HG03039 (cell line): ENCODE results near the gene SLC15A5.

Experiments used
- ATAC-seq: cut with Tn5 transposase; IDR thresholded peaks from one replicate; pipeline ENCODE4 v1.9.1; 2021; ENCODE audit warnings: mild to moderate bottlenecking, moderate library complexity; ENCODE audit not compliant: unreplicated experiment

The SLC15A5 gene, protein sequence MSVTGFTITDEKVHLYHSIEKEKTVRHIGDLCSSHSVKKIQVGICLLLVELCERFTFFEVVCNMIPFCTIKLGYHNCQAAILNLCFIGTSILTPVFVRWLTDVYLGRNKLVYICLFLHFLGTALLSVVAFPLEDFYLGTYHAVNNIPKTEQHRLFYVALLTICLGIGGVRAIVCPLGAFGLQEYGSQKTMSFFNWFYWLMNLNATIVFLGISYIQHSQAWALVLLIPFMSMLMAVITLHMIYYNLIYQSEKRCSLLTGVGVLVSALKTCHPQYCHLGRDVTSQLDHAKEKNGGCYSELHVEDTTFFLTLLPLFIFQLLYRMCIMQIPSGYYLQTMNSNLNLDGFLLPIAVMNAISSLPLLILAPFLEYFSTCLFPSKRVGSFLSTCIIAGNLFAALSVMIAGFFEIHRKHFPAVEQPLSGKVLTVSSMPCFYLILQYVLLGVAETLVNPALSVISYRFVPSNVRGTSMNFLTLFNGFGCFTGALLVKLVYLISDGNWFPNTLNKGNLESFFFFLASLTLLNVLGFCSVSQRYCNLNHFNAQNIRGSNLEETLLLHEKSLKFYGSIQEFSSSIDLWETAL

DNA sequence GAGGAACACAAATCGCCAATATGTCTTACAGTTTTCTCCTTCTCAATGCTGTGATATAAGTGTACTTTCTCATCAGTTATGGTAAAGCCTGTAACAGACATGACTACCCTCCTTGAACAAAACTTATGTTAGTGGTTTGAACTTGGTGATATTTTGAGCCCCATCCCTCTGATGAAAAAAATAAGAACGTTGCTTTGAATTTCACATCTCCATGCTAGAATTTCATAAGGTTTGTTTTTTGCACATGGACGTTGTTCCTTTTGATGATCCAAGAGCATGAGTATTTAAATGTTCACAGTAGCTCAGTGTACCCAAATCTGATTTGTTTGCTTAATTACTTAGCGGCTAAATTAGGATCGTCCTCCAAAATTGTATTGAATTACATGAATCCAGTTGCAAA, at the start of gene SLC15A5:
TSS of gene SLC15A5 (minus strand) at position 101 of the 400 bp plus-strand sequence. CDS start at position 101, 0 bp downstream.
- no peak for ATAC-seq

DNA sequence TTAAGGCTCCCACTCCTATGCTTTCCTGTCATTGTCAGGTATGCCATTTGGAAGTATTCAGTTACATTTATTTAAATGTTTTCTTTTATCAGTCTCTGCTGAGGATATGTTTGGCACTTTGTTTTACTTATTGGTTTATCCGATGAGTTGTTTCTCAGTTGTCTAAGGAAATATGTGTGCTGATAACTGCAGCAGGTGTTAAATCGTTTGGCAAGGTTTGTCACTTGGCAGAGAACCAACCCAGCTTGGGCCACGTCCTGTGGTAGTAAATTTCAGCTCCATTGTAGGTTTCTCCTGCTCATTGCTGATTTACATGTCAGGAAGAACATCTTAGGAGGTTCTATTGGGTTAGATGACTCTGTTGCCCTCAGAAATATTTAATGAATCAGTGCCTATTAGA, 47.9 kb upstream of the SLC15A5 start:
- ATAC-seq, result no peak

DNA sequence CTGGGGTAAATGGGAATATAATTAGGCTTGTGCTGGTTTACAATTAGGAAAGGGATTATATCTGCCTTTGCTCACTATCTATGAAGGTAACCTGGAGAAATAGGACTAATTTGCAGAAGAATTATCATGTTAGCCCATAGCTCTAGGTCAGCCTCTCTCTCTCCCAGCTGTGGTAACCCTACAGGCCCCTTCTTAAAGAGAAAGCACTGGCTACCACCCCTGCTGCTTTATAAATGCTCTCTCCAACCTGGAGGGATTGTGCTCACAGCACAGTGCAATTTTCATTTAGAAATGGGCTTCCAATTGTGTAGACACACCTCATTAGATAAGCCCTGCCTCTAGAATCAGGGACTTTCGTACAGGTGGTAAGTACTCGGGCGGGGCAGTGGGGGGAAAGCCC, 47.3 kb upstream of the SLC15A5 start:
- no peak for ATAC-seq

DNA sequence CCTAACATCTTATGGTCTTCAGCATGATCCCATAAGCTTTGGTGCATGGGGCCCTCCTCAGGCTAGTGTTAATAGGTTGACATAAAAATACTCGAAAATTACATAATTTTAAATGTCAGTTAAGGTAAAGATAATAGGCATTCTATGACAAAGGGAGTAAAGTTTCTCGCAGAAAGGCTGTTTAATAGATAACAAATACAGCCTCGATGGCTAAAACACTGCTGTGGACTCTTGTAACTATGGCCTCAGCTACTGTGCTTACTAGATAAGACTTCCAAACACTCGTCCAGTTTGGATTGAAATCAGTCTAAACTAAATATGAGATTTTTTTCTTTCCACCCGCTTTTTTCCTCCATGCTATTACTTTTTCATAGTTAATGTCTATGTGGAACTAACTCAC, 46.8 kb upstream of the SLC15A5 start:
- ATAC-seq, result no peak

DNA sequence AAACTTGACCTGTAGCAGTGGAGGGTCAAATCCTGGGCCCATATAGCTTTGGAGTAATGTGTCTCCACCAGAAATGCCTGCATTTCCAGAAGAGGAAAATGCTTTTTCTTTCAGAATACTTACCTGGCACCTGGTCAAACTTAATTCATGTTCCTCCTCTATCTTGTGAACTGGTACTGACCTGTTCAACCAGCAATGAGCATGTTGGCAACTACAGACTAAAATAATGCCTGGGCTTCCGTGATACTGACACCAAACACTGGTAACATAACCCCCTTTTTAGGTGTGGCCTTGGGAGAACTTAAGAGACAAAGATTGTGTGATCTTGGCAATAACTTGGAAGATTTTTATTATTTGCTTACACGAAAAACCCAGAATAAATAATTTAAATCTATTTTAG, 46.2 kb upstream of the SLC15A5 start:
- no peak for ATAC-seq

DNA sequence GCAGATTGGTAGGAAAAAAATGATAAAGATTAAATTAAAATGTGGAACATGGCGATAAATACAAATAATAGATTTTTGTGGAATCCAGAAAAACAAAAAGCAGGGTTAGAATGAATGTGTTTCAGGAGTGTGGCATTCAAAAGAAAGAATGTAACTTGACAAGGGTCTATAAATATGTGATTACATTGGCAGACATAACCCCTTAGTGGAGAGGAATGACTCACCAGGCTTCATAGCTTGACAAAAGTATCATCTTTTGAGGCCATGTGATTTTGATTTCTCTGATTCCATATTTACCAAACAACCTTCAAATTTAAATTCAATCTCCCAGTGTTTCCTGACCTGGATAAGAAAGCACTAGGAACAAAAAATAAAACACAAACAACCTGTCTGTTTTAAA, 45.5 kb upstream of the SLC15A5 start:
- ATAC-seq, result no peak

DNA sequence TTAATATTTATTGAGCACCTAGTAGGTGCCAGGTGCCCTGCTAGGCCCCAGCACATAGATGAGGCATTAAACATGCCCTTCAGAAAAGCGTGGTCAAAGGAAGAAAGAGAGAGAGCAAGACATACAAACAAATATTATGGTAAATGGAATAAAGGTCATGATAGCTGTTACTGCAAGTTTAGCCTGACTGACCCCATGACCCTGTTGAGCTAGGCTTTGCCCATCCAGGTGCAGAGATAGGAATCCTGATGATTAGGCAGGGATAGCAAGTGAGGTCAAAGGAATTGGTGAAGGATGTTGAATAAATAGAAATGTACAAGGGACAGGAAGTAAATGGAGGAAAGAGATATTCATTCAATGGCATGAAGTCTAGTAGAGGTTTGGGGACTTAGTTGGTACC, 33.4 kb upstream of the SLC15A5 start:
- ATAC-seq, result no peak

DNA sequence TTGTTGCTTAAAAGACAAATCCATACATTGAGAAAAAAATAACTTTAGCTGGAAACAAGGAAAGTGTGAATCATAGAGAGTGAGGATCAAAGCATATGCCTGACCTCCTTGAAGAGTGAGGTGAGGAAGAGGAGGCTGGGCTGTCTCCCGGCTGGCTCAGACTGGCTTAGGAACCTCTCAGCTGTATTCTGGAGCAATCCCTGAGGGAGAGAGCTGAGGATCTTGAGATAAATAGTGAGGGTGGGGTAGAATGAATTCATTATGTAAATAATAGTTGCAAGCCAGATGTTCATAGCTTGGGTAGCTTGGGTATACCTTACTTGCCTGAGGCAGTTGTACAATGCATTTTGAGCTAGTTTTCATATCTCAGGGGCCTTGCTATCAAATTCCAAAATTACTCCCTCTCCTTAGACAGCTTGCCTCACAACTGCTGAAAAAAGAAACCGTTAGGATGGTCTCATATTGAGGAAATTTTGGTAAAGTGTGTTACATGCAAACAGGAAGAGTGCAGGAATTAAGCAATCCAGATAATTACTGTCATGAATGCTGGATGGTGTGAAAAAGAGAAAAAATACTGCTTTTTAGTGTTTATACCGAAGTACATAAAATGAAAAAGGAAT, 30.5 kb upstream of the SLC15A5 start:
- no peak for ATAC-seq

DNA sequence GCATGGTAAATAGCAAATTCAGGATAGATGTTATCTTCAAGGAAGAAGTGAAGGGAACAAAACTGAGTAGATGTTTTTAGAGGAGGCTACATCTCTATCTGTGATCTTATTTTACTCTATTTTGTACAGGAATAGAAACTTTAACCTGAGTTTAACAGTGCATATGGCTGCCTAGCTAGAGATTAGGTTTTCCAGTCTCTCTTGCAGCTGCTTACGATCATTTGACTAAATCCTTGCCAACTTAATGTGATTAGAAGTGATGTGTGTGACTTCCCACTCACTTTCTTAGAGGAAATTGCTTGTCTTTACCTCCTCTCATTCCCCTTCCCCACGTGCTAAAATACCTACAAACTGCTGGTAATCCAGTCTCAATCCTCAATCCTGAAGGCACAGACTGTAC, 26.5 kb upstream of the SLC15A5 start:
- ATAC-seq, result no peak

DNA sequence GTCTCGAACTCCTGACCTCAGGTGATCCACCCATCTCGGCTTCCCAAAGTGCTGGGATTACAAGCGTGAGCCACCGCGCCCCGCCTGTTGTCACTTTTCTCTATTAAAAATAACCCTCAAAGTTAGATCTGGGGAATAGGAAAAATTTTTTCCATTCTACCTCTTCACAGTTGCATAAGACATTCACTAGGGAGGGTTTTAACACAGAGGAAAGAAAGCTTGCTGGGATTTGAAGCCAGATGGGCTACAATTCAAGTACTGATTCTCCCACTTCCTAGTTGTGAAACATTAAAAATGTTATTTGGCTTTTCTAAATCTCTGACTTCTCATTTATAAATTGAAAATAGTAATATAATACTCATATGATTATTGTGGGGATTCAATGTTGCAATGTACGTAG, 23.3 kb upstream of the SLC15A5 start:
- no peak for ATAC-seq

DNA sequence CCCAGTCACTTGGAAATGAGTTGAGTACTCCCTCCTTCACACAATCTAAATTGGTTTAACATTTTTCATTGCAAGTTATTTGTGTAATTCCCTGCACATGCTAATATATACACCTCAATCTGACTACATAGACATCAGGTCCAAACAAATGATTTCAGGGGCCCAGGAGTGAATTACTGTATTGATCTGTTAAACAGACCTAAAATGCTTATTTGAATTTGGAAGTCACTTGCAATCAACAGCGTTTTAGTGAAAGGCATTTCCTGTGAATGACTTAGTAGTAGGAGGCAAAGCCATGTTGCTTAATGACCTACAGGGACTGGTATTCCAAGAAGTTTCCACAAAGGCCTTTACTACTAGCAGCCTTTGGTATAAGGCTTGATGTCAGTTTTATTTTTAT, 22.6 kb upstream of the SLC15A5 start:
- ATAC-seq, result no peak

DNA sequence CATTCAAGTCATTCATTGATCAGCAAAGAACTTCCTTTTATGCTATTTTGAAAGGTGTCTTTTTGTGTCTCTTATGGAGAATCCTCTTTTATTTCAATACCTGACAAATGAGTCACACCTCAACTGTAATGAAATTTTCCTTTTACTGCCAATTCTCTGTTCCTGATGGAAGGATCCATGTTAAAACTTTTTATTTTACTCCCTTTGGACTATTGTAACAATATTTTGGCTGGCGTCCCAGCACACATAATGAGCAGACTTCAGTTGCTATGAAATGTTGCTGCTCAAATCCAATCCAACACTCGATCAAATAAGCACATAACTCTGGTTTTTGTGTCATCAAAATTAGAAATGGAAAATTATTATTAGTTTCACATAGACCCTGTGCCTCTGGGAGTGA, 21.9 kb upstream of the SLC15A5 start:
- ATAC-seq, result no peak

DNA sequence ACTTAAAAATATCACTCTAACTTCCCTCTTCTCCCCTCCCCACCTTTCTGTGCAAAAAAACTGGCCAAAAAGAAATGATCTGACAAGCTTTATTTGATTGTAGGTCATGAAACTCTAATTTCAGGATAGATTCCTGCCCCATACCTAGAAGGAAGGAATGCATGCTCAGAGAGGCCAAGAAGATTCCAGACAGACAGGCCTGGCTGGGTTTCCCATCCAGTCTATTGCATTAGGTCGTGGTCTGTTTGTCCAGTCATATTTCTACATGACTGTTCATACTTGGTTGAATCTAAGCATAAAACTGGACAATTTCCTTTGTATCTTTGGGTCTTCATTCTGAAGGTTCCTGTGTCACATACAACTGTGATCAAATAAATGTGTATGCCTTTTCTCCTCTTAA, 20.0 kb upstream of the SLC15A5 start:
- ATAC-seq, result no peak

DNA sequence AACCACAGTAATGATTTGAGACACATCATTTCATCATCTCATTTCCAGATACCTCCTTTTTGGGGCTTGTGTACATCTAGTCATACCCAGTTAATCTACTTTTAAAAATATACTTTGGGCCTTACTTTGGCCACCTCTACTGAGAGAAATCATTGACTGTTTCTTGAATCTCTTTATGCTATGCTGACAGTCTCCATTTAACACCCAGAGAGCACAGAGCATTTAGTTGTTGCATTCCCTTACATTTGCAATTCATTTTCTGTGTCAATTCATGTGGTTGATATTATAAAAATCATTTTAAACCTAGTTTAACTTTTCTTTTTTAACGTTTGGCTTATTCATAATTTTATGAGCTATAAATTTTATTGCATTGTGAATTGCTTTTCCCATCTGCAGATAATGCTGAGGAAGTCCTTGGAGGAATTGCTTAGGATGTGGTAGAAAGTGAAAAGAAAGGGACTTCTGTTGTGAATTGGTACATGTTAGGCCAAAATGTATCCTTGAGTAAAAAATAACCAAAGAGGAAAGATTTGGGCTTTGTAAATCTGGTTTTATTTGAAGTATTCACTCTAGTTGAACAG, 17.0 kb upstream of the SLC15A5 start:
- ATAC-seq, result no peak

DNA sequence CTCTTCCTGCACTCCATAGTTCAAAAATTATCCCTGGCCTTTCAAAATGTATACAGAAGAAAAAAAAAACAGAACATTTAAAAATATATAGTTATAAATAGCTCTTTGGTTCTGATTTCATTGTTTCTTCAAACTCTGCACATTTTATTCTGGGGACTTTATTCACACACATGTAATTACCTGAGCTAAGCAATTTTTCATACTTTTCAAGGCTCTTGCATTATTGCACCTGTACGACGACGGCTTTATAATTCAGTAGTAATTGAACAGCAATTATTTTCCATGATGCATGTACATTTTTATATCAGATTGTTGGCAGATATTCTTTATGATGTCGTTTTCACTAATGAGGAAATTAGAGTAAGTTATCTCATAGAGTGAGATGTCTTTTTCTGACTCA, 13.5 kb upstream of the SLC15A5 start:
- no peak for ATAC-seq

DNA sequence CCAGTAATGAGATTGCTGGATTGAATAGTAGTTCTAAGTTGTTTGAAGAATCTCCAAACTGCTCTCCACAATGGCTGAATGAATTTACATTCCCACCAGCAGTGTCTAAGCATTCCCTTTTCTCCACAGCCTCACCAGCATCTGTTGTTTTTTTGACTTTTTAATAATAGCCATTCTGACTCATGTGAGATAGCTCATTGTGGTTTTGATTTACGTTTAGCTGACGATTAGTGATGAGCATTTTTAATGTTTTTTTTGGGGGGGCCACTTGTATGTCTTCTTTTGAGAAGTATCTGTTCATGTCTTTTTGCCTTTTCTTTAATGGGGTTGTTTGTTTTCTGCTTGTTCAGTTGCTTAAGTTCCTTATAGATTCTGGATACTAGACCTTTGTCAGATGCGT, 8.1 kb upstream of the SLC15A5 start:
- no peak for ATAC-seq

DNA sequence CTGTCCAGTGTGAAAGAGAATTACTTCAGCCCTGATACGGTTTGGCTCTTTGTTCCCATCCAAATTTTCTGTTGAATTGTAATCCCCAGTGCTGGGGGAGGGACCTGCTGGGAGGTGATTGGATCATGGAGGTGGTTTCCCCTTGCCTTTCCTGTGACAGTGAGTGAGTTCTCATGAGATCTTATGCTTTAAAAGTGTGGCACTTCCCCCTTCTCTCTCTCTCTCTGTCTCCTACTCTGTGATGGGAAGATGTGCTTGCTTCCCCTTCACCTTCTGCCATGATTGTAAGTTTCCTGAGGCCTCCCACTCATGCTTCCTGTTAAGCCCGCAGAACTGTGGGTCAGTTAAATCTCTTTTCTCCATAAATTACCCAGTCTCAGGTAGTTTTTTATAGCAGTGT, 5.5 kb upstream of the SLC15A5 start:
- ATAC-seq, result no peak

DNA sequence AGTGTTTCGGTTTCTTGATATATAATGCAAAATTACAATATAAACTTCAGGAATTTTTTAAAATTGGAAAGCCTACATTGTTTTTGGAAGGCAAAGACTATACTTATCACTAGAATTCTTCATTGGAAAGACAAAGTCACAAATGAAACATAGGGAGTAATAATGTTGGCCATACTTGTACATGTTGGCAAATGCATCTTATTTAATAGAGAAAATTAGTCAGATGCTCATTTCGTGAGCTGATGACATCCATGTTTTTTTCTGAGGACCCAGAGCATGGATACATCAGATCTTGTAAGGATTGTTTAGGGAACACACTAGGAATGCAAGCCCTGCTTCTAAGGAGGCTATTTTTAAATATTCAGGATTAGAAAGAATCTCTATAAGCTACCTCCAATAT, 4.6 kb upstream of the SLC15A5 start:
- ATAC-seq, result no peak

DNA sequence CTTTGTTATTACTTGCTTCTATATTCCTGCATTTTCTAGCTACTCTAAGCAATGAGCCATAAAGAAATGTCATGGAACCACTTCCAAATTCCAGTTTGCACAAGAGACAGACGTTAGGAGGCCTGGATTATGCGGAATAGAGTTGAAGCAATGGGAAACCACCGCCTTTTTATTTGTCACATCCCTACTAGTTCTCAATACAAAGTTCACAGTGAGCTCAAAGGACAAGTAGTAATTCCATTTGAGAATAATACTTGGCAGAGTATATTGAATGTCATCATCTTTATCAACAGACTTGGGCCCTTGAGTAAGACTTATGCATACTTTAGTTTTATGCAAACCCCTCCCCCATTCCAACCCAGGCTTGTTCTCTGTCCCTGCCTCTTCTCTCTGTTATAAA, 3.7 kb upstream of the SLC15A5 start:
- no peak for ATAC-seq

DNA sequence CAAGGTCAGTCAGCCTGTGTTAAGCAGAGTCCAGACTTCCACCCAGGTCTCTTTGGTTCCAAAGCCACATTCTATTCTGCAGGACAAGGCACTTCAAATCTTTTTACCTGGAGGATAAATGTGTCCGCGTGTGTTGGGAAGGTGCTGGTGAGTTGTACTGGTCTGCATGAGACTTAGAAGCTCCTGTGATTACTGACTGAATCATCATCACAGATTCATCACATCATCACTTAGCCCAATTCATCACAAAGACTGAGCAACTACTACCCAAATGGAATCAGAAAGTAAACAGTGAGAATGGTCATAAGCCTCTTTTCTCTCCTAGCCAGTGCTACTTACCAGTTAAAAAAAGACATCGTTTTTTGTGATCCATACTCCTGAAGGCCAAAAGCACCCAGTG, 5.3 kb downstream of the SLC15A5 start:
- ATAC-seq, result no peak

DNA sequence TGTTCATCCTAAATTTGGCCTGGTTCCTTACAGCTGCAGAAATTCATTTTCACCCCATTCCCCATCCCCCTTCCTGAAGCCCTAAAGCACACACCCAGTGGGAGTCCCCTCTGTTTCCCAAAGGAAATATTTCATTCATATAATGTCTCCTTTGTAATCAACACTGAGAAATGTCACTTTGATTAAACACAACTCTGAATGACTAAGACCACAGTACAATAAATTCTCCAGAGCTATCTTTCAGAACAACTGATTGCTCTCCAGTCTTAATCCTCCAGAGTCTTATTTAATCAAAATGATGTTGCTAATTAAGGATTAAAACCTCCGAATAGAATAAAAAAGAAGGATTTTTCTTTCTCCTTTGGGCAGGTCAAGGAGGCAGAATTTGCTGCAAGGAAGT, 6.4 kb downstream of the SLC15A5 start:
- no peak for ATAC-seq

DNA sequence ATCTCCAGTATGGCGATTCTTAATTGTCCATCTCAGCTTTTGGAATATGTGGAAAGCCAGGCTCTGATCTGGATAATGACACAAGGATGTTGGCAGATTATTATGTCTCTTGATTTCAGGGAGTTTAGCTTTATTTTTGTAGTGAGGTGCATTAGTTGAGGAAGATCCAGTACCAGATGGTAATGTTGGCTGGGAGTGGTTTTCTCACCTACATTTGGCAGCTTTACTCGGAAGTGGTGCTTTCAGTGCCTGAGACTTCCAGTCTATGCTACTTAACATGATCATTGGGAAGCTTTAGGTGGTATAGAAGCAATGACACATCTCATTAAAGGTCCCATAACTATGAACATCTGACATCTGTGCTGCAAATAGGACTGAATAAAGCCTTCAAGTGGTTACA, 7.5 kb downstream of the SLC15A5 start:
- no peak for ATAC-seq
